VCaP (cell line): Measurements from ENCODE around the gene GZF1.

Source experiments
- H3K27ac ChIP-seq: fragments of 450-650 bp; 2 replicates; pipeline ENCODE4 v1.5.1; 2017
- CTCF ChIP-seq: fragments of 450-650 bp; conservative IDR thresholded peaks from 2 replicates; pipeline ENCODE4 v1.5.1; 2017; ENCODE audit warnings: mild to moderate bottlenecking, moderate library complexity

Gene GZF1

GRCh38 chr20:23357767-23358562 lies 4.0 kb upstream of the GZF1 start:
- no peak for TF ChIP-seq CTCF
- peak overlapping the region; percentile 99 for H3K27ac ChIP-seq

GRCh38 chr20:23358563-23358906 lies 3.4 kb upstream of the GZF1 start:
- H3K27ac ChIP-seq, result peak overlapping the region; percentile 99
- no peak for TF ChIP-seq CTCF

GRCh38 chr20:23358923-23359593 lies 2.9 kb upstream of the GZF1 start:
- no peak for TF ChIP-seq CTCF
- peak overlapping the region; percentile 99 for H3K27ac ChIP-seq

GRCh38 chr20:23360531-23360930 lies 1.5 kb upstream of the GZF1 start:
- no peak for TF ChIP-seq CTCF
- peak overlapping the region; percentile 99 for H3K27ac ChIP-seq

- peak overlapping the region; percentile 99 for H3K27ac ChIP-seq
- no peak for TF ChIP-seq CTCF
These were observed 885 bp upstream of the GZF1 start for GRCh38 chr20:23361119-23361475.

- no peak for TF ChIP-seq CTCF
- H3K27ac ChIP-seq, result peak overlapping the region; percentile 99
These were observed 642 bp downstream of the GZF1 start for GRCh38 chr20:23362392-23363256.

- TF ChIP-seq CTCF, result no peak
- peak overlapping the region; percentile 99 for H3K27ac ChIP-seq
These were observed 1.3 kb downstream of the GZF1 start for GRCh38 chr20:23363257-23363649.
